EL (cell line): ENCODE measurements around the gene MRPS23.
"Not testable (repeated sequence)": the region's sequence is repeated elsewhere in the genome, so short reads cannot be mapped to it uniquely, and the experiment has no call there.

ENCODE experiments used
- DNase-seq: peaks from one replicate; pipeline ENCODE4 v3.0.0-alpha.2; 2016

MRPS23 gene

GRCh38 chr17:57861790-57862693 is 12.2 kb upstream of the MRPS23 start:
- peak; percentile 61 for DNase-seq

GRCh38 chr17:57861000-57861789 is 11.4 kb upstream of the MRPS23 start:
- no peak for DNase-seq

GRCh38 chr17:57860414-57860999 is 10.7 kb upstream of the MRPS23 start:
- no peak for DNase-seq

- DNase-seq, result no peak
Measured at GRCh38 chr17:57859601-57860413, 10.0 kb upstream of the MRPS23 start.

GRCh38 chr17:57858838-57859237 is 9.0 kb upstream of the MRPS23 start:
- DNase-seq, result no peak

GRCh38 chr17:57856792-57857620 is 7.2 kb upstream of the MRPS23 start:
- no peak for DNase-seq

GRCh38 chr17:57855391-57856035 is 5.7 kb upstream of the MRPS23 start:
- no peak for DNase-seq

GRCh38 chr17:57853695-57854094 is 3.9 kb upstream of the MRPS23 start:
- DNase-seq, result no peak

GRCh38 chr17:57852955-57853328 is 3.1 kb upstream of the MRPS23 start:
- no peak for DNase-seq

GRCh38 chr17:57852092-57852954 is 2.5 kb upstream of the MRPS23 start:
- DNase-seq, result no peak

GRCh38 chr17:57849163-57849873 is 526 bp downstream of the MRPS23 start:
- no peak for DNase-seq

- DNase-seq, result not testable (repeated sequence)
Measured at GRCh38 chr17:57846056-57846945, 3.5 kb downstream of the MRPS23 start.

- no peak for DNase-seq
Measured at GRCh38 chr17:57842280-57842679, 7.6 kb downstream of the MRPS23 start.

GRCh38 chr17:57839571-57839923 is 10.3 kb downstream of the MRPS23 start:
- DNase-seq, result no peak

GRCh38 chr17:57838857-57839570 is 10.8 kb downstream of the MRPS23 start:
- no peak for DNase-seq

GRCh38 chr17:57838453-57838852 is 11.4 kb downstream of the MRPS23 start:
- no peak for DNase-seq

GRCh38 chr17:57835333-57835900 is 14.4 kb downstream of the MRPS23 start:
- no peak for DNase-seq
